NOMO-1 treated with DMSO at 0.1 percent for 48 hours (cell line): Measurements from ENCODE around the gene CTU2.

ENCODE experiments used
- DNase-seq: peaks from one replicate; lab custom pipeline; 2025; ENCODE audit not compliant: unreplicated experiment; lab: John Stamatoyannopoulos, UW

The CTU2 gene

DNA sequence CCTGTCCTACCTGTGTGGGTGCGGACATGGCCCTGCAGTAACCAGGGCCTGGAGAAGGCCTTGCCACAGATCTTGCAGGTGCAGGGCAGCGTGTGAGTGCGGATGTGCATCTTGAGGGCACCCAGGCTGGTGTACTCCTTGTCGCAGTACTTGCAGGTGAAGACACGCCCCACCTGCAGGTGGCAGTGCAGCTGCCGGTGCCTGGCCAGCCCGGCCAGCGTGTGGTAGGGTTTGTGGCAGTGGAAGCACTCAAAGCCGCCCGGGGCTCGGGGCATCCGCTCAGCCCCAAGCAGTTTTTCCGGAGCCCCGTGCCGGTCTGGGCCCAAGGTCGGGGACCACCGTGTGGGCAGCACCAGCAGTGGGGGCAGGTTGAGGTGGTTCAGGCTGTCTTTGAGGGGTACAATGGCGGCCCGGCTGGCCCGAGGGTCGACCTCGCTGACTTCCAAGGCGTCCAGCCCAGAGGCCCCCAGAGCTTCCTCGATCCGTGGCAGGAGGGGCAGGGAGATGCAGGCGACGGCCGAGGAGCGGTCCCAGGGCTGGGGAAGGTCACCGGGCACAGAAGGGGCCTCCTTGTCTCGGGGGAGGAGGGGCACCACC is 25.1 kb upstream of the CTU2 start:
- DNase-seq: peak; percentile 23

- peak; percentile 98 for DNase-seq
Measured at GRCh38 chr16:88681709-88682451, 24.4 kb upstream of the CTU2 start.

DNA sequence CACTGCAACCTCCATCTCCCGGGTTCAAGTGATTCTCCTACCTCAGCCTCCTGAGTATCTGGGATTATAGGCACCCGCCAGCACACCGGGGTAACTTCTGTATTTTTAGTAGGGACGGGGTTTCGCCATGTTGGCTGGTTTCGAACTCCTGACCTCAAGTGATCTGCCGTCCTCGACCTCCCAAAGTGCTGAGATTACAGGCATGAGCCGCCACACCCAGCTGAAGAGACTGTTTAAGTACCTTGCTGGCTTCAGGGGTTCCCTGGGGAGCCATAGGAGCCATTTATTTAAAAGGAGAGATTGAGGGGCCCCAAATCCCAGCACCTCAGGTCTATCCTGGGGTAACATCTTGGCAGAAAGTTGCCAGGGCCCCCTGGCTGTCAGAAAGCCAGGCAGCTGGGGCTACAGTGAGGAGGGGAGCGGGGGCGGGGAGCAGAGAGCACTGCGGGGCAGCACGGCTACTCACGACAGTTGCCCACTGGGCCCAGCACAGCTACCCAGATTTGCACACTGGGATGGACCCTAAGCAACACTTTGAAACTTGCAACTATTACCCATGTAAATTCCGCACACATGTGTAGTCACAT is 21.6 kb upstream of the CTU2 start:
- no peak for DNase-seq

DNA sequence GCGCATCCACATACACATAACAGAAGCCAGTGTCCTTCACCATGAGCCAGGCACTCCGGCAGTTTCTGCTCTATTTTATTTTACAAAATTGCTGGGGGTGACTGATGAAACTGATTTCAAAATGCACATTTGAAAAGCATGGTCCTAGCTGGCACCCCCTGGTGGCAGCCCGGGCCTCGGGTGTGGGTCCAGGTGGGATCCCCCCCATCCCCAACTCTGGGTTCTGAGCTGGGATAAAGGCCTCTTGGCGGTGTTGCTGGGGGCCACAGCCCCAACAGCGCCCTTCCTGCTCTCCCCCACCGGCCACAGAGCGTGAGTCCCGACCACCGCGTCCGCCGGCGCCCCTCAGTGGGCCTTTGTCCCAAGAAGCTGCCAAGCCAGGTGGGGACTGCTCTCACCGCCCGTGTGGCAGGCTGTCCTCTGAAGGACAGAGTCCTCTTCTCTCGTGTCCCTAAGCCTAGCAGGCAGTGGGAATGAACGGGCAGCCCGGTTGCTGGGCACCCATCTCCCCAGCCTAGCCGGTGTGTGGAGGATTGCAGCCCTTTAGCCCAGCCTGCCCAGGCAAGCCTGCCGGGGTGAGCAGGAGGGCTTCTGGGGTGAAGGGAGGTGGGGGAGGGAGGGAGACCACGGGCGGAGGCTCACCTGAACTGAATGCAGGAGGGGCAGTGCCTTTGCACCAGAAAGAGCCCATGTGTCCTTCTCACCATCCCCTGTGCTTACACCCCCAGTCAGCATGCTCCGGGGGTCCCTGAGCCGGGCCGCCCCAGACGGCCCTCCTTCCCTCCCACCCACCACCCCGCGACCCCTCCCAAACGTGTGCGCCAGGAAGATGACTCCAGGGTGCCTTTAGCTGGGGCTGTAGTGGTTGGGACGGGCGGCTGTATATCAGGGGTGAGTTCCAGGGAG is 20.9 kb upstream of the CTU2 start:
- DNase-seq: peak; percentile 79

- no peak for DNase-seq
Measured at GRCh38 chr16:88686062-88686438, 20.3 kb upstream of the CTU2 start.

GRCh38 chr16:88686439-88687253 is 19.7 kb upstream of the CTU2 start, which contains the start of gene SNAI3:
Gene SNAI3, minus strand, starts transcription at chr16:88686507. Its CDS starts 101 bp downstream, at chr16:88686406.
- DNase-seq: peak; percentile 73

- DNase-seq: no peak
Measured at GRCh38 chr16:88687254-88687576, 19.1 kb upstream of the CTU2 start.

GRCh38 chr16:88687676-88688012 is 18.7 kb upstream of the CTU2 start:
- no peak for DNase-seq

- DNase-seq: no peak
Measured at GRCh38 chr16:88688013-88688778, 18.1 kb upstream of the CTU2 start.

DNA sequence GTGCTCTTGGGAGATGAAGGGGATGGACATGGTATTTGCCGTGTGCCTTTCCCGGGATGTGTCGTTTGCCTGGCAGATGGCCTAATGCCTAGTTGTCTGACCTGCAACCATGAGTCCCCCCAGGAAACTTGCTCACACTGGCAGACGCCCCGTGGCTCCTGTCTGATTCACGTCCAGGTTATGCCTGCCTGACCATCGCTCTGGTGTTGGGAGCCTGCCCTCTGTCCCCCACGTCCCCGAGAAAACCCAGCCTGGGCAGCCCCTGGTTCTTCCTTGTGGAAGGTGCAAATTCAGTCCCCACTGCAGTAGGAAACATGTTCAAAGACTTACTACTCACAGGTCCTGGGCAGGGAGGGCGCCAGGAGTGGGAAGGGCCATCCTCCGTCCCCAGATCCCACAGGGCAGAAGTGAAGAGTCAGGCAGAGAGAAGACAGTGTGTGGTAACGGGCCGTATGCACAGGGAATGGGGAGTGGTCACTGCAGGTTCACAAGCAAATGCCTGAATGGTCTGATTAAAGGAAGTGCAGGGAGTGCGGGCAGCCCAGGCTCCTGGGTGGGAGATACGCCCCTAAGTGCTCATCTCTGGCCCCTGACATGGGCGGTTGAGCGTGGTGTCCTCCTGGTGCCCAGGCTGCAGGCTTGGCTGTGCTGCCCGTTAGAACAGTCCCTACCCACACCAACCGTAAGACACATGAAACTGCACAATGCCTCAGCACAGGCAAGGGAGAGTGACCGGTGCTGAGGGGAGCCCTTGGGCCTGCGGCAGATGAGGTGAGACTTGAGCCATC is 15.8 kb upstream of the CTU2 start:
- DNase-seq: no peak

DNA sequence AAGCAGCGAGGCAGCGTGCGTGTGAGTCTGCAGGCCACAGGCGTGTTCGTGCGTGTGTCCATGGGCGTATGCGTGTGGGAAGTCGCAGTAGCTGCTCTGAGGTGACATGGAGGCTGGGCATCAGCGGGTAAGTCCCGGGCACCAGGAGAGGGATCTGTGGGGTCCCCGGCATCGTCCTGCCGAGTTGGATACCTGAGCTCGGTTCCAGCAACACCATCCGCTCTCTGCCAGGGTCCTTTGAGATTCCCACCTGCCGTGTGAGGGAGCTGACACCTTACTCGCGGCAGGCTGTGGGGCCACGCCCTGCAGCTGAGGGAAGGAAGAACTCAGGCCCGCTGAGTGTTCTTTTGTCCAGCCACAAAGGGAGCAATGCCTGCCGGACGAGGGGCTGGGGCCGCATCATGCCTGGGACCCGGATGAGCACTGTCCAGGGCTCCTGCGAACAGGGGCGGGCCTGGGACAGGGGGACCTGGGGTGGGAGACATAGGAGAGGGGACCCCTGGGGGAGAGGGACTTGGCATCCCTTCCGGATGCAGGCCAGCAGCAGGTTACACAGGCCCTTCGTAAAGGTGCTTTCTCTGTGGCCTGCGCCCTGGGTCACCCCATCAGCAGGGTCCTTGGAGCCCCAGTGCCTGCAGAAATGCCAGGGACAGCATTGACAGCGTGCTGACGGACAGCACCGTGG is 15.0 kb upstream of the CTU2 start:
- DNase-seq: no peak

DNA sequence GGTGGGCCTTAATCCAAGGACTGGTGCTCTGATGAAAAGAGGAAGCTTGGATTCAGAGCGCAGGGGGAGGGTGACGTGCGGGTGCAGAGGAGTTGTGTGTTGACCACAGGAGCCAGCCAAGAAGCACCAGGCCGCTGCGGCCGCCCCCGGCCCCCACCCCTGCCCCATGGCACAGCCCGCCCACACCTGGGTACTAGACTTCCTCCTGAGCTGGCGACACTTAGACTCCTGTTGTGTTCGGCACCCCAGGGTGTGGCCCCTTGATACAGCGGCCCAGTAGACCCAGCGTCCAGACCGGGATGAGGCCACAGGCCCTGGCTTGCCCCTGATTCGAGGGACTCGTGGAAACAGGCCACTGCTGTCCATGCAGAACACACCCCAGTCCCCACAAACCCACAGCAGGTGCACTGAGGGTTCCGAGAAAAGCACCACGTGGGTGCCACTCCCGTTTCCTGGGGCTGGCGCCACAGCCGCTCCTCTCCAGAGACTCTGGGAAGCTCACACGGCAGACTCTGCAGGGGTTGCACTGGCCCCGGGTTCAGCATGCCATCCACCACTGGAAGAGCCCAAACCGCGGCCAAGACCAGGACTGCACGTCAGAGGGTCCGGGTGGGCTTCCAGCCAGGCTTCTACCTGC is 14.3 kb upstream of the CTU2 start:
- peak; percentile 80 for DNase-seq

GRCh38 chr16:88692861-88693260 is 13.4 kb upstream of the CTU2 start:
- no peak for DNase-seq

- no peak for DNase-seq
Measured at GRCh38 chr16:88693420-88694177, 12.7 kb upstream of the CTU2 start.

- DNase-seq: no peak
Measured at GRCh38 chr16:88694221-88695087, 11.8 kb upstream of the CTU2 start.

DNA sequence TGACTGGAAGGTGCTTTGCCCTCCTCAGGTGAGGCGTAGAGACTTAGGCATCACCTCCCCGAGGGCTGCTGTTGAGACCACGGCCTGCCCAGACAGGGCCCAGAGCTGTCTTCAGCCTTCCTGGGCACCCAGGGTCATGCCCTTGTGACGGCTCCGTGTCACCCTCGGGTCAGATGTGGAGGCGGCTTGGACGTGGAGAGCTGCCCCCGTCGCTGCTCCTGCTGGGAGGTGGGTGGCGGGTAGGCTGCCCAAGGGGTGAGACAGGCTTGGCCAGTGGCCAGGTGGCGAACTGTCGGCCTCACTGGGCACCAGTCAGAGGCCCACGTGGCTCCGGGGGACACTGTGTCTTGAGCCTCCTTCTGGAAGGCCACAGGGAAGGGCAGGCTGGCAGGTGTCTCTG is 11.1 kb upstream of the CTU2 start:
- no peak for DNase-seq

- DNase-seq: no peak
Measured at GRCh38 chr16:88695753-88696152, 10.6 kb upstream of the CTU2 start.
